Measurements from ENCODE around the gene PTCD1.

- TF ChIP-seq CTCF (IDR thresholded peaks at IDR 0.05) (no peak), SIN3A (IDR thresholded peaks at IDR 0.05; ENCODE audit: borderline replicate concordance, insufficient read depth, low read depth, low read length) (no peak; the same call in 1 of the 2 replicates)
These were observed 63.4 kb downstream of the PTCD1 start for GRCh38 chr7:99375070-99375807.

Data from Panc1 (cell line).